Esophagus muscularis mucosa (tissue), 3 donors: Measurements from ENCODE around the gene PRKACG.

Experiments
- POLR2A ChIP-seq: fragments of 450-650 bp; IDR thresholded peaks from one replicate; pipeline ENCODE4 v1.6.1; 2017; ENCODE audit warnings: antibody characterized with exemption, moderate library complexity, mild to moderate bottlenecking, low read depth
- TF ChIP-seq, protein P1 (sequence below), 3 experiments: fragments of 200-600 bp in 2 of 3; fragments of 450-650 bp in 1 of 3; sonication (generic) in 2 of 3; IDR thresholded peaks; one replicate each; pipeline ENCODE4 v1.5.1; 2017 to 2019; ENCODE audit warnings: antibody characterized with exemption in 3 of 3, mild to moderate bottlenecking in 2 of 3, moderate library complexity in 1 of 3

DNA sequence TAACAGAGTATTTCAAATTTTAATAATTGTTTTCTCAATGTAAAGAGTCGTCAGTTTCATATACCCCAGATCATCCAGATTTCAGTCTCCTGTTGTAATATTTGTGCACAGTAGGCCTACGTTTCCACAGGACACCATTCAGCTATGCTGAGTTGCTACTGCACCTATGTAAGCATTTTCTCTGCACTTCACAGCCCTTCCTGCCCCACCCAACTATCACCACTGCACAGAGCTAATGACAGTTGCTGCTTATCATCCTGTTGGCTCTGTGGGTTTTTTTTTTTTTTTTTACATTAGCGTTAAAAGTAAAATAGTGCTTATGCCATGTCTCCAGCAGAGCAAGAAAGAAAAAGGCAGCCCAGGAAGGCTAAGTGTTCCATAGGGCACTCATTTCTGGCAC is 5.9 kb upstream of the PRKACG start:
- TF ChIP-seq, protein P1, sequence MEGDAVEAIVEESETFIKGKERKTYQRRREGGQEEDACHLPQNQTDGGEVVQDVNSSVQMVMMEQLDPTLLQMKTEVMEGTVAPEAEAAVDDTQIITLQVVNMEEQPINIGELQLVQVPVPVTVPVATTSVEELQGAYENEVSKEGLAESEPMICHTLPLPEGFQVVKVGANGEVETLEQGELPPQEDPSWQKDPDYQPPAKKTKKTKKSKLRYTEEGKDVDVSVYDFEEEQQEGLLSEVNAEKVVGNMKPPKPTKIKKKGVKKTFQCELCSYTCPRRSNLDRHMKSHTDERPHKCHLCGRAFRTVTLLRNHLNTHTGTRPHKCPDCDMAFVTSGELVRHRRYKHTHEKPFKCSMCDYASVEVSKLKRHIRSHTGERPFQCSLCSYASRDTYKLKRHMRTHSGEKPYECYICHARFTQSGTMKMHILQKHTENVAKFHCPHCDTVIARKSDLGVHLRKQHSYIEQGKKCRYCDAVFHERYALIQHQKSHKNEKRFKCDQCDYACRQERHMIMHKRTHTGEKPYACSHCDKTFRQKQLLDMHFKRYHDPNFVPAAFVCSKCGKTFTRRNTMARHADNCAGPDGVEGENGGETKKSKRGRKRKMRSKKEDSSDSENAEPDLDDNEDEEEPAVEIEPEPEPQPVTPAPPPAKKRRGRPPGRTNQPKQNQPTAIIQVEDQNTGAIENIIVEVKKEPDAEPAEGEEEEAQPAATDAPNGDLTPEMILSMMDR (IDR thresholded peaks at IDR 0.05), result no peak
- no peak for TF ChIP-seq POLR2A
